ENCODE results near the gene NLRX1. TPM values are rescaled to one million over a fixed set of nuclear protein-coding genes. Genes with fewer than 3 reads are reported as not detected.

The NLRX1 gene
- total and polyA plus RNA-seq, 2 experiments from 2014 or later = 13.4 to 28.0 TPM

GRCh38 chr11:119187123-119187892 is 18.8 kb downstream of the NLRX1 start:
- Histone ChIP-seq H3K4me1 (ENCODE audit: insufficient read depth) (no peaks in the 10 kb centered on the region), H3K9me3 (ENCODE audit: low read depth) (no peaks in the 10 kb centered on the region), H3K4me2 (ENCODE audit: unreplicated experiment) (no peak overlapping the region), H3K79me2 (ENCODE audit: insufficient read depth) (no peaks in the 10 kb centered on the region), H3K4me3 (no peak overlapping the region), H4K20me1 (ENCODE audit: insufficient read depth) (no peaks in the 10 kb centered on the region), H2AFZ (no peak overlapping the region), H3F3A (ENCODE audit: insufficient read depth) (no peaks in the 10 kb centered on the region), H3K36me3 (ENCODE audit: low read depth) (no peaks in the 10 kb centered on the region), H3K27me3 (replicated peaks; ENCODE audit: insufficient read depth) (0 out of 2 replicates have a peak, but pooled peaks cover 6% of the 10 kb centered on the region), H3K9ac (no peak overlapping the region), H3K27ac (no peak overlapping the region), H3K9me2 (ENCODE audit: insufficient read depth) (no peaks in the 10 kb centered on the region)
- no peak for DNase-seq
- WGBS, 2 experiments (ENCODE audit: low coverage in 1 of 2, low lambda C conversion rate in 2 of 2, missing lambda C conversion rate in 2 of 2) = 58 to 59% methylated on average over 17 to 21 of the region's 21 CpGs
- in situ Hi-C loops (cut with MboI) = no loop called here
- TF ChIP-seq EZH2 (IDR thresholded peaks at IDR 0.05; ENCODE audit: insufficient read depth, poor library complexity, severe bottlenecking) (no peak), EZH2phosphoT487 (IDR thresholded peaks at IDR 0.05; ENCODE audit: insufficient read depth, low read depth) (no peak)

- 0 out of 2 replicates have a peak, but pooled peaks cover 6% of the 10 kb centered on the region for H3K27me3 ChIP-seq (replicated peaks; ENCODE audit: insufficient read depth)
- no peaks in the 10 kb centered on the region for H3K9me2 ChIP-seq (ENCODE audit: insufficient read depth)
- 68 to 74% methylated on average over 8 to 11 of the region's 11 CpGs for WGBS, 2 experiments (ENCODE audit: low coverage in 1 of 2, low lambda C conversion rate in 2 of 2, missing lambda C conversion rate in 2 of 2)
- in situ Hi-C loops (cut with MboI) = no loop called here
- H3K79me2 ChIP-seq (ENCODE audit: insufficient read depth) = no peaks in the 10 kb centered on the region
- no peaks in the 10 kb centered on the region for H4K20me1 ChIP-seq (ENCODE audit: insufficient read depth)
- no peak overlapping the region for H3K27ac ChIP-seq
- no peak overlapping the region for H3K9ac ChIP-seq
- DNase-seq = no peak
- H3K4me2 ChIP-seq (ENCODE audit: unreplicated experiment) = no peak overlapping the region
- H3F3A ChIP-seq (ENCODE audit: insufficient read depth) = no peaks in the 10 kb centered on the region
- no peaks in the 10 kb centered on the region for H3K9me3 ChIP-seq (ENCODE audit: low read depth)
- H3K4me3 ChIP-seq = no peak overlapping the region
- no peaks in the 10 kb centered on the region for H3K36me3 ChIP-seq (ENCODE audit: low read depth)
- H2AFZ ChIP-seq = no peak overlapping the region
- H3K4me1 ChIP-seq (ENCODE audit: insufficient read depth) = no peaks in the 10 kb centered on the region
- TF ChIP-seq EZH2 (IDR thresholded peaks at IDR 0.05; ENCODE audit: insufficient read depth, poor library complexity, severe bottlenecking) (no peak), EZH2phosphoT487 (IDR thresholded peaks at IDR 0.05; ENCODE audit: insufficient read depth, low read depth) (no peak)
Measured at GRCh38 chr11:119188067-119188466, 19.5 kb downstream of the NLRX1 start.

DNA sequence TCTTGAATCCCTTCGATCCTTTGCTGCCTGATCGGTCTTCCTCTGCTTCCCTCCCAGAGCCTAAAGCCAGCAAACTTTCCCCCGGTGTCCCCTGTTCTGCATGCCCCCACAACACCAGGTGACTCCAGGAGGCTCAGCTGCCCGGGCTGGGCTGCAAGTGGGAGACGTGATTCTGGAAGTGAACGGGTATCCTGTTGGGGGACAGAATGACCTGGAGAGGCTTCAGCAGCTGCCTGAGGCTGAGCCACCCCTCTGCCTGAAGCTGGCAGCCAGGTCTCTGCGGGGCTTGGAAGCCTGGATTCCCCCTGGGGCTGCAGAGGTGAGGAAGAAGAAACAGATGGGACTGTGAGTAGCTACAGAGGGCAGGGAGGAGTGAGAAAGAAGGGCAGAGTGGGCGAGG is 20.4 kb downstream of the NLRX1 start:
- H3F3A ChIP-seq (ENCODE audit: insufficient read depth) = no peaks in the 10 kb centered on the region
- H3K4me3 ChIP-seq = no peak overlapping the region
- H3K27ac ChIP-seq = no peak overlapping the region
- H3K27me3 ChIP-seq (replicated peaks; ENCODE audit: insufficient read depth) = 0 out of 2 replicates have a peak, but pooled peaks cover 6% of the 10 kb centered on the region
- no peak overlapping the region for H3K9ac ChIP-seq
- 66 to 67% methylated on average over 8 of the region's 8 CpGs for WGBS, 2 experiments (ENCODE audit: low coverage in 1 of 2, low lambda C conversion rate in 2 of 2, missing lambda C conversion rate in 2 of 2)
- TF ChIP-seq EZH2 (IDR thresholded peaks at IDR 0.05; ENCODE audit: insufficient read depth, poor library complexity, severe bottlenecking) (no peak), EZH2phosphoT487 (IDR thresholded peaks at IDR 0.05; ENCODE audit: insufficient read depth, low read depth) (no peak)
- in situ Hi-C loops (cut with MboI) = no loop called here
- H3K36me3 ChIP-seq (ENCODE audit: low read depth) = no peaks in the 10 kb centered on the region
- H3K79me2 ChIP-seq (ENCODE audit: insufficient read depth) = no peaks in the 10 kb centered on the region
- H3K4me2 ChIP-seq (ENCODE audit: unreplicated experiment) = no peak overlapping the region
- H3K9me3 ChIP-seq (ENCODE audit: low read depth) = no peaks in the 10 kb centered on the region
- H2AFZ ChIP-seq = no peak overlapping the region
- no peak for DNase-seq
- no peaks in the 10 kb centered on the region for H3K4me1 ChIP-seq (ENCODE audit: insufficient read depth)
- no peaks in the 10 kb centered on the region for H3K9me2 ChIP-seq (ENCODE audit: insufficient read depth)
- H4K20me1 ChIP-seq (ENCODE audit: insufficient read depth) = no peaks in the 10 kb centered on the region

DNA sequence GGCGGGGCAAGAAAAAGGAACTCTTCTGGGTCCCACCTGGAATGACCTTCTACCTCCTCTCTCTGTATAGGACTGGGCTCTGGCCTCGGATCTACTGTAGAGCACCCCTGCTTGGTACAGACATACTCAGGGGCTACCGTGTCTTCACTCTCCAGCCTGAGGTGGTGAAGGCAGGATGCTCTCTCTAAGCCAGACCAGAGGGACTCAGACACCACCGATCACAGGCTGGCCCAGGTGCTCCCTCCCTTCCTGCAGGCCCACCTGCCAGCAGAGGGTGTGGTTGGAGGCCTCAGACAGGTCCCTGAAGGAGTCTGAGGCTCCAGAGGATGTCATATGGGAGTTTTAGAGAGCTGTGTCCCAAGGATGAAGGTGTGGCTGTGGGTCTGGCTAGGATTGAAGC is 20.9 kb downstream of the NLRX1 start:
- Histone ChIP-seq H3K79me2 (ENCODE audit: insufficient read depth) (no peaks in the 10 kb centered on the region), H3K27ac (no peak overlapping the region), H3K9me2 (ENCODE audit: insufficient read depth) (no peaks in the 10 kb centered on the region), H3K4me1 (ENCODE audit: insufficient read depth) (no peaks in the 10 kb centered on the region), H3K36me3 (ENCODE audit: low read depth) (no peaks in the 10 kb centered on the region), H3F3A (ENCODE audit: insufficient read depth) (no peaks in the 10 kb centered on the region), H4K20me1 (ENCODE audit: insufficient read depth) (no peaks in the 10 kb centered on the region), H3K27me3 (replicated peaks; ENCODE audit: insufficient read depth) (0 out of 2 replicates have a peak, but pooled peaks cover 6% of the 10 kb centered on the region), H3K9me3 (ENCODE audit: low read depth) (no peaks in the 10 kb centered on the region), H3K9ac (no peak overlapping the region), H2AFZ (no peak overlapping the region), H3K4me3 (no peak overlapping the region), H3K4me2 (ENCODE audit: unreplicated experiment) (no peak overlapping the region)
- in situ Hi-C loops (cut with MboI) = no loop called here
- no peak for TF ChIP-seq EZH2 (IDR thresholded peaks at IDR 0.05; ENCODE audit: insufficient read depth, poor library complexity, severe bottlenecking)
- TF ChIP-seq EZH2phosphoT487 (IDR thresholded peaks at IDR 0.05; ENCODE audit: insufficient read depth, low read depth) = no peak
- no peak for DNase-seq
- WGBS, 2 experiments (ENCODE audit: low coverage in 1 of 2, low lambda C conversion rate in 2 of 2, missing lambda C conversion rate in 2 of 2) = 68 to 75% methylated on average over 3 to 4 of the region's 4 CpGs
